K562 (cell line): Measurements from ENCODE around the gene PGAP3. TPM values are rescaled to one million over a fixed set of nuclear protein-coding genes. Genes with fewer than 3 reads are reported as not detected.
A peak's percentile ranks its signal among the peaks of the same experiment; 100 is the strongest.

Experiments used
- ARHGAP35 ChIP-seq: fragments of 450-650 bp; IDR thresholded peaks from 2 replicates; pipeline ENCODE4 v1.6.1; 2018; ENCODE audit not compliant: partially characterized antibody
- ATF2 ChIP-seq: sonication (generic); formaldehyde crosslinking; IDR thresholded peaks from 2 replicates; pipeline ENCODE4 v1.8.1; 2022; ENCODE audit warnings: missing genetic modification reagents
- BACH1 ChIP-seq: fragments of 200-800 bp; sonication (Bioruptor generic); IDR thresholded peaks from 2 replicates; pipeline ENCODE4 v1.6.1; 2016; ENCODE audit warnings: missing genetic modification characterization, missing compliant biosample characterization
- E2F3 ChIP-seq: fragments of 250-450 bp; sonication (Bioruptor Pico); IDR thresholded peaks from 2 replicates; pipeline ENCODE4 v1.4.0; 2020; ENCODE audit warnings: mild to moderate bottlenecking
- ETS2 ChIP-seq: IDR thresholded peaks from 2 replicates; pipeline ENCODE4 v1.6.1; 2016; ENCODE audit warnings: borderline replicate concordance, missing genetic modification characterization, mild to moderate bottlenecking, moderate library complexity, missing compliant biosample characterization; ENCODE audit not compliant: poor library complexity, severe bottlenecking
- GTF3C2 ChIP-seq: IDR thresholded peaks from 3 replicates; pipeline ENCODE4 v1.6.1; 2011; ENCODE audit warnings: borderline replicate concordance, mild to moderate bottlenecking, moderate library complexity; ENCODE audit not compliant: insufficient read length; ENCODE audit errors: extremely low read depth
- MLLT1 ChIP-seq, 2 experiments: fragments of 450-650 bp; IDR thresholded peaks; 2 replicates each; pipeline ENCODE4 v1.6.1; 2016
- MNT ChIP-seq, 2 experiments: fragments of 450-650 bp; conservative IDR thresholded peaks; 2 replicates each; pipeline ENCODE4 v1.6.1; 2017; ENCODE audit warnings: mild to moderate bottlenecking in 2 of 2, moderate library complexity in 2 of 2
- NFXL1 ChIP-seq: fragments of 450-650 bp; formaldehyde crosslinking; IDR thresholded peaks from 2 replicates; pipeline ENCODE4 v1.4.0; 2021; ENCODE audit warnings: mild to moderate bottlenecking
- PKNOX1 ChIP-seq: fragments of 450-650 bp; IDR thresholded peaks from 2 replicates; pipeline ENCODE4 v1.6.1; 2016
- SMARCC2 ChIP-seq: fragments of 450-650 bp; IDR thresholded peaks from 2 replicates; pipeline ENCODE4 v1.6.1; 2017; ENCODE audit warnings: antibody characterized with exemption, moderate library complexity, mild to moderate bottlenecking, low read depth
- ZBTB33 ChIP-seq: sonication (generic); formaldehyde crosslinking; IDR thresholded peaks from 2 replicates; pipeline ENCODE4 v1.8.1; 2023; ENCODE audit warnings: mild to moderate bottlenecking, missing genetic modification reagents
- ZNF324 ChIP-seq: fragments of 250-450 bp; sonication (Bioruptor Pico); IDR thresholded peaks from 2 replicates; pipeline ENCODE4 v1.4.0; 2020; ENCODE audit warnings: mild to moderate bottlenecking
- polyA plus RNA-seq, 8 experiments: library from polyadenylated mRNA; depleted of rRNA in 4 of 8; stranded (reverse) in 5 of 8; unstranded in 3 of 8; fragments of >200 nt; fragmentation: Nextera tagmentation in 2 of 8; fragmentation: Illumina TruSeq in 1 of 8; extraction: Ambion mirVana in 2 of 8; extraction: Trizol in 1 of 8; gene quantifications; 2 replicates each; pipeline versions ENCODE4 v1.2.1 to v1.2.3, GENCODE V29; 2011 to 2014; ENCODE audit warnings: inconsistent platforms in 1 of 8, missing spikeins in 1 of 8
- total RNA-seq, 7 experiments: library from RNA; depleted of rRNA in 6 of 7; stranded (reverse); fragments of >200 nt in 6 of 7; fragmentation: Illumina TruSeq in 2 of 7; extraction: Trizol in 2 of 7; gene quantifications; 2 replicates each; pipeline versions ENCODE4 v1.2.1 to v1.2.3, GENCODE V29; 2011 to 2021; ENCODE audit warnings: low replicate concordance in 1 of 7

The PGAP3 gene
- total and polyA plus RNA-seq, 9 of the 15 experiments (the other 6 are each of a cell fraction or from before 2014, with no cell fraction given) = 0.38 to 9.4 (median 4.5) TPM

GRCh38 chr17:39667945-39668924 lies 19.6 kb downstream of the PGAP3 start, which contains the start of gene PNMT (continued):
- TF ChIP-seq ZBTB33 (CRISPR knock-in tag) (no peak), PKNOX1 (no peak), MNT (conservative IDR thresholded peaks at IDR 0.05) (peak in 1 of 2 experiments; percentile 84; a peak in 2 of 4 replicates), GTF3C2 (no peak), SMARCC2 (no peak; the same call in 1 of the 2 replicates), ZNF324 (CRISPR knock-in tag) (no peak), MLLT1 (IDR thresholded peaks at IDR 0.05) (peak; percentile 65 to 71; a peak in 3 of 4 replicates), NFXL1 (CRISPR knock-in tag) (no peak), ARHGAP35 (peak; percentile 60), BACH1 (tag) (no peak), ETS2 (tag) (no peak), ATF2 (CRISPR knock-in tag) (no peak), E2F3 (CRISPR knock-in tag) (no peak)
